ENCODE results near the gene ZNF24.
A peak's percentile ranks its signal among the peaks of the same experiment; 100 is the strongest.

The ZNF24 gene

GRCh38 chr18:35355140-35355618, 11.0 kb upstream of the ZNF24 start:
- DNase-seq (ENCODE audit: low read depth) = peak; percentile 74

- no peak for DNase-seq (ENCODE audit: low read depth)
These were observed 8.6 kb upstream of the ZNF24 start for GRCh38 chr18:35352778-35353177.

DNA sequence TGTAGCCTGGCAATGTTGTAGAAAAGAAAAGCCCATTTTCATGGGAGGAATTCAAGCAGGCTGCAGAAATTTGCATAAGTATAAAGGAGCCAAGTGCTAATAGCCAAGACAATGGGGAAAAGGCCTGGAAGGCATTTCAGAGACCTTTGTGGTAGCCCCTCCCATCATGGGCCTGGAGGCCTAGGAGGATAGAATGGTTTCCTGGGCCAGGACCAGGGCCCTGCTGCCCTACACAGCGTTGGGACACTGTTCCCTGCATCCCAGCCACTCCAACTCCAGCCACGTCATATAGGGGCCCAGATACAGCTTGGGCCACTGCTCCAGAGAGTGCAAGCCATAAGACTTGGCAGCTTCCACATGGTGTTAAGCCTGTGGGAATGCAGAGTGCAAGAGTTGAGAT, 8.1 kb upstream of the ZNF24 start:
- DNase-seq (ENCODE audit: low read depth) = no peak

- DNase-seq (ENCODE audit: low read depth) = no peak
These were observed 3.8 kb upstream of the ZNF24 start for GRCh38 chr18:35348001-35348400.

- no peak for DNase-seq (ENCODE audit: low read depth)
These were observed 1.7 kb upstream of the ZNF24 start for GRCh38 chr18:35345950-35346349.

GRCh38 chr18:35345460-35345921, 1.3 kb upstream of the ZNF24 start:
- DNase-seq (ENCODE audit: low read depth) = peak; percentile 52

DNA sequence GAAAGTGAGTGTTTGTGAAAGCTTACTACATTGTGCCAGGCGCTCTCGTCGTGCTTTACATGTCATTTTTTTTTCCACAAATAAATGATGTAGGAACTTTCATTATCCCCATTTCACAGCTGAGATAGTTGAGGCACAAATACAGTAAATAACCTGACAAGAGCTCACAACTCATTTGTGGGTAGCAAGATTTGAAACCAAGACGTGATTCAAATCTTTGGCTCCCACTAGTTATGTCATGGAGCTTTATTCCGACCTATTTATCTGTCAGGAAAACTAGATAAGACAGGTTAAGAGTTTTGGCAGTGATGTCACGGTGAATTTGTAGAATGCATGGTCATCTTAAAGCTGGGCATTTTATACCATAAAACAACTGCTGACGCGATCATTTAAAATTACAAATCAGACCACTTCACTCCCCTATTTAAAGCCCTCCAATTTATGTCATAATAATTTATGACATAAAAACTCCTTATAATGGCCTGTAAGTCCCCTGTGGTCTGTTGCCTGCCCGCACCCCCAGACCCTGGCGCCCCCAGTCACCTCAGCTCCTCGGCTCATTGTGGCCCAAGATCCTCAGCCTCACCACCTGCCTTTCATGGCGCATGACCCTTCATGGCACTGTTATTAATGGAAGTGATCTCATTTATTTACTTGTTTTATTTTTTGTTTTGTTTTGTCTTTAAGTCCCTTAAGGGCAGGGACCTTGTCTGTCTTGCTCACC, 678 bp upstream of the ZNF24 start:
- DNase-seq (ENCODE audit: low read depth) = peak; percentile 87

- DNase-seq (ENCODE audit: low read depth) = no peak
These were observed 708 bp downstream of the ZNF24 start for GRCh38 chr18:35343488-35343935.

- DNase-seq (ENCODE audit: low read depth) = peak; percentile 39
These were observed 6.9 kb downstream of the ZNF24 start for GRCh38 chr18:35337286-35337685.

DNA sequence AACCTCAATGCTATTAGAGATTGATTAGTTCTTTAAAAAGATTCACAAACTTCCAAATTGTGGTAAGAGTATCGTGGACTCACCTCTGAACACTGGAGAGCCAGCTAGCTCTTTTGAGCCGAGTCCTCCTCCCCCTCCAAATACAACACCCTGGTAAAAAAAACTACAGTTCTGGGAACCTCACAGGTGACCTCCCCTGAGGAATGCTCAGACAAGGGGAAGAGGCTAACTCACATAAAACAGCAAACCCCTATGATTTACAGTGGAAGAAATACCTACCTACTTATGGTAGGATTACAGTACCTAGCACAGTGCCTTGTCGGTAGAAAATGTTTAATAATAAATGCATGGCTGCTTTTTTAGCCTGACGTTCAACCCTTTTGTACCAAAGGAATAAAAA, 8.4 kb downstream of the ZNF24 start:
- DNase-seq (ENCODE audit: low read depth) = no peak

DNA sequence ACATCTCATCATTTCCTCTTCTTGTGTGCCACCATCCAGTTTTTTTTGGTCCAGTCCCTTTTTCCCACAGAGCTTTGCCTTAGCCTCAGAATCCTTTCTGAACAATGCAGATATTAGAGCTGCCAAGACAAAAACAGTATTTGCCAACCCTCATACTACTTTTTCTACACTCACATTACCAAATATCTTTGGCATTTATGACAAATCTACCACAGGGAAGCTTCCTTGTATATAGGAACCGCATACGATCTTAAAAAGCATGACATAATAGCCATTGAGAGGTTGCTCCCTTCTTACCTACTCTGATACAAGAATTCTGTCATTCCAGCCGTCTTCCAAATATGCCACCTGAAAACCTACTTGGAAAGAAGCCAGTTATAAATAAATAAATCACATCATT, 9.4 kb downstream of the ZNF24 start:
- peak; percentile 61 for DNase-seq (ENCODE audit: low read depth)

DNA sequence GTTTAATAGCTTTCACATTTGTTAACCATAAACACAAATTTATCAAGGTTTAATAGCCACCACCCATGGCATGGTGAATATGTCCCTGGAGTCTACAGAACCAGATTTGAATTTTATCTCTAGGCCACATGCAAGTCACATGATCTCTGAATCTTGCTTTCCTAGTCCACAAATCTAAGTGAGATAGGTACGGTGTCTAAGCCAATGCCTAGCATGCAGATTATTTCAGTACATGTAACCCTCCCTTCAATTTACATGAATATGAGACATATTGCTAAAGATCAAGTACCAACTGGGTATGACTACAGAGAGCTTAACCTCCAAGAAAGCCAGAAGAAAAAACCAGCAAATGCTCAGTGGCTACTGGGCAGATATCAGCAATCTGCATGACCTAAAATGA, 10.0 kb downstream of the ZNF24 start:
- no peak for DNase-seq (ENCODE audit: low read depth)

DNA sequence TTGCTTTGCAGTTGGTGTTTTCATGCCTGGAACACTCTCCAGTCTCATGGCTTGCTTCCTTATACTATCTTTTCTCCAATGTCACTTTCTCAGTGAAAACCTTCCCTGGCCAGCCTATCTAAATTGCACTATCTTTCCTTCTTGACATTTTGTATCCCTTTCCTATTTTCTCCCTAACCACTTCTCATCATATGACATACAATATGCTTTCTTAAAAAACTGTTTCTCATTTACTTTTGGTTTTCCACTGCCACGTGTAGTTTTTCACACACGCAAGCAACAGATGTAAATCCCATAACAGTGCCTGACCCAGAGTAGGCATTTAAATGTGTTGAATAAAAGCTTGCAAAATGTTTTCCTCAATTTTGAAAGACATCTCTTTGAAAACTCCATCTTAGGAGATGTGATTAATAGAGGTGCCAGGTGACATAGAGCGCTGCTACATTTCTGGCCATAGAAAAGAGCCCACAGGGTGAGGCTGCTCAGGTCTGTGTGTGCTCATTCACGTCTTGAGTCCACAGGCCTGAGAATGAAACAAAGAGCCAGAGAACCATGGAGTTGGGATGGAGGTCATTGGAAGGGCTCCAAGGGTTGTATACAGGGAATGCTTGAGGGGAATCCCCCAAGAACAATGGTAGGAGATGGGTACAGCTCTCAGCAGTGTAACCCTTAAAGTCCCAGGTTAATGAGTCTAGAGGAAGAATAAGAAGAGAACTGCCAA, 12.7 kb downstream of the ZNF24 start:
- no peak for DNase-seq (ENCODE audit: low read depth)

GRCh38 chr18:35328868-35329267, 15.4 kb downstream of the ZNF24 start:
- DNase-seq (ENCODE audit: low read depth) = no peak

DNA sequence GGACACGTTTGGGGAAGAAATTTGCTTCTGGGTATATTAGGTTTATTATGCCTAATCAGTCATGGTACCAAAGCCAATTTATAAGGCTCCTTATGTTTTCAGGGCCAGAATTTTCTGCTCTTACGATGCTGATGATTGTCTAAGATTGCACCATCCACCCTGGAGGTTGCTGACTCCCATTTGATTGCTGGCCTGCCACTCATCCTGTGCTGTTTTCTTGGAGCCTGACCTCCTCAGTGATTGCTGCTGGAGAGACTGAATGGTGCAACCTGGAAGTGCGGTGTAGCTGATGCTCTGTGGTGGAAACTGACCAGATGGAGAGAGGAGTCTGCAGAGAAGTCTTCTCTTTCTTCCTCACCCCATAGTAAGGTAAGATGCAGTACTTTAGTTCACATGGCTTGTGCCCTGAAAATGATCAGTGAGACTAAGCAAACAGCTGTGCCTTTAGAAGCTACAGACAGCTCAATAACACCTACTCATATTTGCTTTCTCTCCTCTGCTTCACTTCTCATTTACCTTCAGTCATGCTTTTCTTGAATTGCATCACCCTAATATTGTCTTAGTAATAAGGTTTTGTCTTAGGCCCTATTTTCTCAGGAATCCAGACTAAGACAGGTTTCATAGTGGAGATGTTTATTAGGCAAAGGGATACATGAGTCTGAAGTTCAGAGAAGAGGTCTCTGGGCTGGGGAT, 17.4 kb downstream of the ZNF24 start:
- no peak for DNase-seq (ENCODE audit: low read depth)

- DNase-seq (ENCODE audit: low read depth) = no peak
These were observed 19.1 kb downstream of the ZNF24 start for GRCh38 chr18:35324926-35325655.

DNA sequence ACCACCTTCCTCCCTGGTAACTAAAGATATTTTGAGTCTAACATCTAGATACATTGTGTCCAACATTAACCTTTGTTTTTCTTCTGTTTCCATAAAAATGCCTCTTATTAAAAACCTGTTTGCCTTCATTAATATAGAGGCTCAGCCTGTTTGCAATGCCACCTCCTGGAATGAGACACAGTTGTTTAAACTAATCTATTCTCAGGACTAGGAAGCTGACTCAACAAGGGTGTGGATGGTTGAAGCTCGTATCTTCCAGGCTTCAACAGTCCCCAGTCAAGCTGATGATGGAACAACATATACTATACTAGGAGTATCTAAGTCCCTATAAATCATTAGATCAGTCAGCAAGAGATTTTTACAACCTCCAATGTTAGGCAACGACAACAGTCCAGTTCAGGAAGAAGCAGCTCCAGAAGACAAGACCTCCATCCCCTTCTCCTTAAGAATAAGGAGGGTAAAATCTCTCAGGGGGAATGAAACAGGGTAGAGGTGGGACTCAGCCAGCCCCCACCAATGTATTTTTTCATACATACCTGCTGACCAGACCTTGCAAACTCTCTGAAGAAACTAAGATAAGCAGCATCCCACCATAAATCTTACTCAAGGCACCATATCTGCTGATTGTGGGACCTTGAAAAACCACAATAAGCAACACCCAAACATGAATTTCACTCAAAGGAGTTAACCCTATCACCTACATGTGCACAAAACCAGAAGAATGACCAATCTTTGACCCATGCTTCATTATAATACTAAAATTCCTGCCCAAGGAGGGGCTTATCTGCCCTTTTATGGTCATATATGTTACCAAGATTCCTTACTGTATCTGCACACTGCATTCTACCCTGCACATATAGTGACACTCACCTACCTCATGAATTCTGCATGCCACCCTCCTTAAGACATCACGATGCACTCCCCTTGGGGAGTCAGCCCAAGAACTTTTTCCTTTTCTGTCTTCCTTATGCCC, 21.4 kb downstream of the ZNF24 start:
- DNase-seq (ENCODE audit: low read depth) = no peak

DNA sequence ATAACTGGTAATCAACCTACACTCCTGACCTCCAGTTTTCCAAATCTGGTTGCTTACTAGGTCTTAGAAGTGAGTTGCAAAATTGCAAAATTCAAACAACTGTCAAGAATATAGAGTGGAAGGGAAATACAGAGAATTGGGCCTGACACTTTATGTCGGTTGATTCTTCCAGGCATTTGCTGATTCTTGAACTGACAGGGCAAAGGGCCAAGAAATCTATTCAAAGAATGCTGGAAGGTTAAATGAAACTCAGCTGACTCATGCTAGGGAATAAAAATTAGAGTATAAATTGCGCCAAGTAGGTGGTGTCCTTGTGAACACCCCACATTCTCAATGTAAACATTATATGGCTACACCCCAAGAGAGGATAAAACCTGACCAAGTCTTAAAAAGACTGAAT, 32.7 kb downstream of the ZNF24 start:
- DNase-seq (ENCODE audit: low read depth) = no peak

DNA sequence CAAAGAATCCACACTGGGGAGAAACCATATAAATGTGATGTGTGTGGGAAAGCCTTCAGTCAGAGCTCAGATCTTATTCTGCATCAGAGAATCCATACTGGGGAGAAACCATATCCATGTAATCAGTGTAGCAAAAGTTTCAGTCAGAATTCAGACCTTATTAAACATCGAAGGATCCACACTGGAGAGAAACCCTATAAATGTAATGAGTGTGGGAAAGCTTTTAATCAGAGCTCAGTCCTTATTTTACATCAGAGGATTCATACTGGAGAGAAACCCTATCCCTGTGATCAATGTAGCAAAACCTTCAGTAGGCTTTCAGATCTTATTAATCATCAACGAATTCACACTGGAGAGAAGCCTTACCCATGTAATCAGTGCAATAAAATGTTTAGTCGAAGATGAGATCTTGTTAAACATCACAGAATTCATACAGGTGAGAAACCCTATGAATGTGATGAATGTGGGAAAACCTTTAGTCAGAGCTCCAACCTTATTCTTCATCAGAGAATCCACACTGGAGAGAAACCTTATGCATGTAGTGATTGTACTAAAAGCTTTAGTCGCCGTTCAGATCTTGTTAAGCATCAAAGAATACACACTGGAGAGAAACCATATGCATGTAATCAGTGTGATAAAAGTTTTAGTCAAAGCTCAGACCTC, 37.5 kb downstream of the ZNF24 start:
- no peak for DNase-seq (ENCODE audit: low read depth)

DNA sequence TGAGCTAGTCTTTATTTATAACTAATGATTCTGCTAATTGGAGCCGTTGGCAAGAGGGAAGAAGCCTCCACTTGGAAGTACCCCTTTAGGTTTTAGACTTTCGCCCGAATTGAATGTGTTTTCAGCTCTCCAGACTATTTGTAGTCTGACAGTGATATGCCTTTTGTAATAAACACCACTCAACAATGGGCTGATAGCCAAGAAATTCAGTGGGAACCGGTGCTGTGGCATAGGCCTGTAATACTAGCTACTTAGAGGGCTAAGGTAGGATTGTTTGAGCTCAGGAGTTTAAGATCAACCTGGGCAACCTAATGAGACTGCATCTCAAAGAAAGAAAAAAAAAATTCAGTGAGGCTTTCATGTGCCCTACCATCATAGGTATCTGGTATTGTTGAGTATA, 40.6 kb downstream of the ZNF24 start:
- DNase-seq (ENCODE audit: low read depth) = no peak
